Panc1 (cell line): ENCODE results near the gene BBX. TPM values are rescaled to one million over a fixed set of nuclear protein-coding genes. Genes with fewer than 3 reads are reported as not detected.

Source experiments
- ATAC-seq: fragments of 200-7000 bp; cut with Tn5 transposase; 2 replicates; pipeline ENCODE4 v1.9.1; 2020; ENCODE audit warnings: mild to moderate bottlenecking, moderate library complexity
- BruUV-seq: library from RNA; stranded (reverse); fragments of 400-500 nt; replicated peaks from 2 replicates; lab custom pipeline; 2021; lab: Mats Ljungman, UMichigan
- CTCF ChIA-PET: fragments of 300-600 bp; sonication (Branson Sonifier 250); formaldehyde crosslinking; loops from one replicate; lab custom pipeline; 2022; ENCODE audit warnings: antibody characterized with exemption; lab: Charles Lee
- POLR2A ChIA-PET: fragments of 300-600 bp; sonication (Branson Sonifier 250); formaldehyde crosslinking; loops from one replicate; lab custom pipeline; 2022; ENCODE audit warnings: antibody characterized with exemption; lab: Charles Lee
- DNase-seq: peaks from one replicate; pipeline ENCODE4 v3.0.0-alpha.2; 2010; ENCODE audit warnings: low read depth, low spot score
- H3K27ac ChIP-seq: 2 replicates; pipeline ENCODE4 v1.5.1; 2011; ENCODE audit warnings: mild to moderate bottlenecking, low read length, inconsistent platforms
- H3K27me3 ChIP-seq: fragments of 200-500 bp; sonication (Bioruptor generic); 2 replicates; pipeline ENCODE4 v1.6.0; 2014; ENCODE audit warnings: low read length, inconsistent platforms; ENCODE audit not compliant: control insufficient read depth, insufficient read depth
- H3K36me3 ChIP-seq: fragments of 200-500 bp; sonication (Bioruptor generic); 2 replicates; pipeline ENCODE4 v1.5.1; 2014; ENCODE audit warnings: inconsistent platforms, mild to moderate bottlenecking, low read length, moderate library complexity; ENCODE audit not compliant: control insufficient read depth, insufficient read depth
- H3K4me1 ChIP-seq: 2 replicates; pipeline ENCODE4 v1.5.1; 2011; ENCODE audit warnings: inconsistent platforms, mild to moderate bottlenecking, low read length, moderate library complexity; ENCODE audit not compliant: control insufficient read depth, insufficient read depth
- H3K4me3 ChIP-seq, 2 experiments: 2 replicates each; pipeline ENCODE4 v1.5.1; 2011 to 2012; ENCODE audit warnings: low read depth in 2 of 2, low read length in 2 of 2, mild to moderate bottlenecking in 2 of 2, inconsistent platforms in 1 of 2, moderate library complexity in 1 of 2
- H3K9me3 ChIP-seq: fragments of 200-500 bp; sonication (Bioruptor generic); 2 replicates; pipeline ENCODE4 v1.5.1; 2014; ENCODE audit warnings: low read depth, mild to moderate bottlenecking, inconsistent platforms, low read length, moderate library complexity; ENCODE audit not compliant: control insufficient read depth, insufficient read depth
- CTCF ChIP-seq: fragments of 450-650 bp; IDR thresholded peaks from 2 replicates; pipeline ENCODE4 v1.5.1; 2017; ENCODE audit warnings: mild to moderate bottlenecking
- POLR2AphosphoS5 ChIP-seq: IDR thresholded peaks from 2 replicates; pipeline ENCODE4 v1.6.1; 2012; ENCODE audit warnings: mild to moderate bottlenecking, low read depth, low read length, moderate library complexity
- REST ChIP-seq, 2 experiments: IDR thresholded peaks; 2 replicates each; pipeline ENCODE4 v1.6.1; 2011 to 2012; ENCODE audit warnings: low read depth in 2 of 2, control low read depth in 1 of 2, low read length in 1 of 2, mild to moderate bottlenecking in 1 of 2, moderate library complexity in 1 of 2; ENCODE audit not compliant: insufficient read depth in 1 of 2
- SIN3A ChIP-seq: IDR thresholded peaks from 2 replicates; pipeline ENCODE4 v1.6.1; 2012; ENCODE audit warnings: low read depth, mild to moderate bottlenecking, low read length, moderate library complexity, borderline replicate concordance; ENCODE audit not compliant: insufficient read depth
- TCF7L2 ChIP-seq: IDR thresholded peaks from 2 replicates; pipeline ENCODE4 v1.6.1; 2011; ENCODE audit warnings: mild to moderate bottlenecking, low read depth, low read length, inconsistent platforms
- in situ Hi-C: cut with HindIII; loops from 2 replicates; pipeline ENCODE4 v1.10.0; 2016; ENCODE audit warnings: low sequenced_read_pairs, low pct_unique_long_range_greater_than_20kb
- intact Hi-C: fragments of 100-400 bp; cut with micrococcal nuclease; formaldehyde crosslinking; loops from one replicate; pipeline ENCODE4 v1.10.0; 2022; ENCODE audit not compliant: unreplicated experiment
- total RNA-seq: library from RNA; stranded (reverse); gene quantifications from one replicate; pipeline ENCODE4 v1.2.1, GENCODE V29; 2021; ENCODE audit not compliant: unreplicated experiment

Gene BBX
- total RNA-seq, 1 experiment from 2014 or later = 28.5 TPM

- in situ Hi-C loops = no loop called here
- Histone ChIP-seq H3K27me3 (peaks cover 10% of the 10 kb centered on the region), H3K4me3 (no peak overlapping the region), H3K27ac (no peak overlapping the region), H3K36me3 (no peaks in the 10 kb centered on the region), H3K4me1 (no peaks in the 10 kb centered on the region), H3K9me3 (no peaks in the 10 kb centered on the region)
- DNase-seq (no peak), ATAC-seq (no peak)
- TF ChIP-seq CTCF (no peak), REST (IDR thresholded peaks at IDR 0.05; ENCODE audit: insufficient read depth in 1 of 2, low read depth in 2 of 2, low read length in 1 of 2) (no peak), POLR2AphosphoS5 (no peak), TCF7L2 (no peak), SIN3A (no peak)
- no TSS peak for BruUV-seq
- ChIA-PET CTCF (no interaction called here), POLR2A (no interaction called here)
- intact Hi-C loops = no loop called here
Observed at GRCh38 chr3:107514453-107514852, 8.3 kb upstream of the BBX start.

GRCh38 chr3:107516475-107516874 is 6.3 kb upstream of the BBX start:
- POLR2A ChIA-PET = no interaction called here
- Histone ChIP-seq H3K9me3 (no peaks in the 10 kb centered on the region), H3K27me3 (peaks cover 10% of the 10 kb centered on the region), H3K4me1 (no peaks in the 10 kb centered on the region), H3K27ac (no peak overlapping the region), H3K36me3 (no peaks in the 10 kb centered on the region), H3K4me3 (no peak overlapping the region)
- no peak for ATAC-seq
- TF ChIP-seq POLR2AphosphoS5 (no peak), REST (IDR thresholded peaks at IDR 0.05; ENCODE audit: insufficient read depth in 1 of 2, low read depth in 2 of 2, low read length in 1 of 2) (no peak), SIN3A (no peak), CTCF (no peak), TCF7L2 (no peak)
- CTCF ChIA-PET = no interaction called here
- DNase-seq = no peak
- no TSS peak for BruUV-seq
- intact Hi-C loops = no loop called here
- in situ Hi-C loops = no loop called here
